ENCODE data around the gene COPG2.

The COPG2 gene

GRCh38 chr7:130468612-130469011 lies 199.9 kb downstream of the COPG2 start:
- no peak for DNase-seq

GRCh38 chr7:130463553-130464434 lies 204.8 kb downstream of the COPG2 start:
- DNase-seq = no peak

- no peak for DNase-seq
Observed at GRCh38 chr7:130461272-130461671, 207.3 kb downstream of the COPG2 start.

GRCh38 chr7:130458257-130458656 lies 210.3 kb downstream of the COPG2 start:
- DNase-seq = no peak

Measured in NCI-H510A (cell line).